BLaER1 (cell line): ENCODE data around the gene MBTPS1.

Experiments
- H3K27ac ChIP-seq: shearing (Covaris generic); formaldehyde crosslinking; 2 replicates; pipeline ENCODE4 v1.8.1; 2022
- H3K27me3 ChIP-seq: shearing (Covaris generic); formaldehyde crosslinking; 2 replicates; pipeline ENCODE4 v1.8.1; 2022
- H3K36me3 ChIP-seq: shearing (Covaris generic); formaldehyde crosslinking; 2 replicates; pipeline ENCODE4 v1.8.1; 2022
- H3K4me1 ChIP-seq: shearing (Covaris generic); formaldehyde crosslinking; 2 replicates; pipeline ENCODE4 v1.8.1; 2022
- H3K4me2 ChIP-seq: shearing (Covaris generic); formaldehyde crosslinking; 2 replicates; pipeline ENCODE4 v1.8.1; 2022
- H3K4me3 ChIP-seq: shearing (Covaris generic); formaldehyde crosslinking; 2 replicates; pipeline ENCODE4 v1.8.1; 2022
- H3K9ac ChIP-seq: shearing (Covaris generic); formaldehyde crosslinking; 2 replicates; pipeline ENCODE4 v1.8.1; 2022
- H3K9me3 ChIP-seq: shearing (Covaris generic); formaldehyde crosslinking; 2 replicates; pipeline ENCODE4 v1.8.1; 2022
- H4K20me1 ChIP-seq: shearing (Covaris generic); formaldehyde crosslinking; 2 replicates; pipeline ENCODE4 v1.8.1; 2022
- Cebpa-rat ChIP-seq: shearing (Covaris generic); IDR thresholded peaks from 2 replicates; pipeline ENCODE4 v1.8.1; 2022

The MBTPS1 gene

GRCh38 chr16:84080813-84081212, 35.9 kb downstream of the MBTPS1 start:
- H3K9ac ChIP-seq = 0 out of 2 replicates have a peak overlapping the region, but pooled peaks have one; percentile 38
- H3K27me3 ChIP-seq = no peaks in the 10 kb centered on the region
- peaks cover 87% of the 10 kb centered on the region for H3K36me3 ChIP-seq
- peaks cover 36% of the 10 kb centered on the region for H3K4me1 ChIP-seq
- TF ChIP-seq Cebpa-rat = no peak
- 0 out of 2 replicates have a peak overlapping the region, but pooled peaks have one; percentile 9 for H3K4me2 ChIP-seq
- 0 out of 2 replicates have a peak overlapping the region, but pooled peaks have one; percentile 22 for H3K27ac ChIP-seq
- H3K4me3 ChIP-seq = no peak overlapping the region
- peaks cover 71% of the 10 kb centered on the region for H4K20me1 ChIP-seq
- no peaks in the 10 kb centered on the region for H3K9me3 ChIP-seq

GRCh38 chr16:84080378-84080777, 36.4 kb downstream of the MBTPS1 start:
- H3K27me3 ChIP-seq = no peaks in the 10 kb centered on the region
- H3K4me3 ChIP-seq = no peak overlapping the region
- 0 out of 2 replicates have a peak overlapping the region, but pooled peaks have one; percentile 22 for H3K27ac ChIP-seq
- no peak for TF ChIP-seq Cebpa-rat
- H3K4me2 ChIP-seq = 0 out of 2 replicates have a peak overlapping the region, but pooled peaks have one; percentile 9
- H3K36me3 ChIP-seq = peaks cover 92% of the 10 kb centered on the region
- H4K20me1 ChIP-seq = peaks cover 76% of the 10 kb centered on the region
- H3K9me3 ChIP-seq = no peaks in the 10 kb centered on the region
- H3K4me1 ChIP-seq = peaks cover 32% of the 10 kb centered on the region
- H3K9ac ChIP-seq = 0 out of 2 replicates have a peak overlapping the region, but pooled peaks have one; percentile 38

DNA sequence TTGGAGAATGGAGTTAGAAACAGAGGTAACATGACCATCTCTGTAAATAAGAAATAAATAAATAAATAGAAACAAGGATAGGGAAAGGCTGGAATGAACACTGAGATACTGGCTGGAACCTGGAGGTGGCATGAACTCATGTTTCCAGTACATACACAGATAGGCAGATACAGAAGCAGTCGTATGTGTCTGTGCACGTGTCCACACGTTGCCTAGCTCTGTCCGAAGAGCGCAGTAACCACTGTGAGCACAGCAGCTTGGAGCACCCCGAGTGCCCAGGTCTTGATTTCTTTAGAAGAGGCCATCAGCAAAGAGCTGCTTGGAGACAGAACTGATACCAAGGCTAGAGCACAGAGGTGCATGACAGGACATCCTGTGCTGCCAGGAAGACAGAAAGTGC, 37.1 kb downstream of the MBTPS1 start:
- no peak overlapping the region for H3K4me3 ChIP-seq
- no peak overlapping the region for H3K4me2 ChIP-seq
- no peaks in the 10 kb centered on the region for H3K9me3 ChIP-seq
- peaks cover 25% of the 10 kb centered on the region for H3K4me1 ChIP-seq
- H4K20me1 ChIP-seq = peaks cover 77% of the 10 kb centered on the region
- H3K27ac ChIP-seq = no peak overlapping the region
- TF ChIP-seq Cebpa-rat = no peak
- no peaks in the 10 kb centered on the region for H3K27me3 ChIP-seq
- peaks cover 97% of the 10 kb centered on the region for H3K36me3 ChIP-seq
- H3K9ac ChIP-seq = no peak overlapping the region

GRCh38 chr16:84075376-84075775, 41.4 kb downstream of the MBTPS1 start:
- Histone ChIP-seq H3K4me3 (no peak overlapping the region), H3K9ac (peak overlapping the region; percentile 29; the same call in 1 of the 2 replicates), H3K4me2 (no peak overlapping the region), H3K27ac (no peak overlapping the region), H4K20me1 (peaks cover 78% of the 10 kb centered on the region), H3K9me3 (no peaks in the 10 kb centered on the region), H3K27me3 (no peaks in the 10 kb centered on the region), H3K36me3 (peaks cover 98% of the 10 kb centered on the region), H3K4me1 (peaks cover 3% of the 10 kb centered on the region)
- TF ChIP-seq Cebpa-rat = no peak

- Histone ChIP-seq H3K9ac (peak overlapping the region; percentile 29; the same call in 1 of the 2 replicates), H3K4me3 (no peak overlapping the region), H3K9me3 (no peaks in the 10 kb centered on the region), H3K27ac (no peak overlapping the region), H3K27me3 (no peaks in the 10 kb centered on the region), H3K4me1 (no peaks in the 10 kb centered on the region; the same call in 1 of the 2 replicates), H3K36me3 (peaks cover 97% of the 10 kb centered on the region), H3K4me2 (no peak overlapping the region), H4K20me1 (peaks cover 78% of the 10 kb centered on the region)
- no peak for TF ChIP-seq Cebpa-rat
Observed at GRCh38 chr16:84074721-84075120, 42.0 kb downstream of the MBTPS1 start.

GRCh38 chr16:84072014-84072413, 44.7 kb downstream of the MBTPS1 start:
- Histone ChIP-seq H3K9me3 (no peaks in the 10 kb centered on the region), H3K27ac (no peak overlapping the region), H3K4me3 (no peak overlapping the region), H3K9ac (no peak overlapping the region), H3K27me3 (no peaks in the 10 kb centered on the region), H3K4me1 (no peaks in the 10 kb centered on the region; the same call in 1 of the 2 replicates), H3K36me3 (peaks cover 97% of the 10 kb centered on the region), H4K20me1 (peaks cover 71% of the 10 kb centered on the region), H3K4me2 (no peak overlapping the region)
- no peak for TF ChIP-seq Cebpa-rat

- H3K27ac ChIP-seq = no peak overlapping the region
- peaks cover 95% of the 10 kb centered on the region for H3K36me3 ChIP-seq
- H4K20me1 ChIP-seq = peaks cover 69% of the 10 kb centered on the region
- TF ChIP-seq Cebpa-rat = no peak
- no peak overlapping the region for H3K4me2 ChIP-seq
- H3K4me3 ChIP-seq = no peak overlapping the region
- H3K4me1 ChIP-seq = no peaks in the 10 kb centered on the region; the same call in 1 of the 2 replicates
- H3K9me3 ChIP-seq = no peaks in the 10 kb centered on the region
- no peak overlapping the region for H3K9ac ChIP-seq
- H3K27me3 ChIP-seq = no peaks in the 10 kb centered on the region
Observed at GRCh38 chr16:84071121-84071520, 45.6 kb downstream of the MBTPS1 start.

DNA sequence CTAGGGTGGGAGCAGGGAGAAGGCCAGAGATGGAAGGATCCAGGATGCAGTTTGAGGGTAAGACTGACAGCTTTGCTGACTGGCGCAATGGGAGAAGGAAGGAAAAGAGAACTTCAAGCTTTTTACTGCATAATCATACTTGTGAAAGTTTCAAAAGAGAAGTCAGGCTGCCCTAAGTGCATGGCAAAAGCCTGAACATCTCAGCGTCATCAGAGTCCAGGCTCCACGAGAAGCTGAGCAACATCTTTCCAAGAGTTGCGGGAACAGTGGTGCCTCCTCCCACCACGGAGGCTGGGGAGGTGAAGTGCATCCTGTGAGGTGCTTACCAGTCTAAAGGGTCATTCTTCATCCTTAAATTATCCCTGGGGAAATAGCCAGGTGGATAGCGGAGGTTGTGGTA, 47.2 kb downstream of the MBTPS1 start:
- no peak overlapping the region for H3K4me3 ChIP-seq
- TF ChIP-seq Cebpa-rat = no peak
- H3K9ac ChIP-seq = no peak overlapping the region
- H3K27ac ChIP-seq = no peak overlapping the region
- no peaks in the 10 kb centered on the region for H3K4me1 ChIP-seq
- peaks cover 96% of the 10 kb centered on the region for H3K36me3 ChIP-seq
- no peak overlapping the region for H3K4me2 ChIP-seq
- H4K20me1 ChIP-seq = peaks cover 60% of the 10 kb centered on the region
- no peaks in the 10 kb centered on the region for H3K27me3 ChIP-seq
- H3K9me3 ChIP-seq = no peaks in the 10 kb centered on the region

DNA sequence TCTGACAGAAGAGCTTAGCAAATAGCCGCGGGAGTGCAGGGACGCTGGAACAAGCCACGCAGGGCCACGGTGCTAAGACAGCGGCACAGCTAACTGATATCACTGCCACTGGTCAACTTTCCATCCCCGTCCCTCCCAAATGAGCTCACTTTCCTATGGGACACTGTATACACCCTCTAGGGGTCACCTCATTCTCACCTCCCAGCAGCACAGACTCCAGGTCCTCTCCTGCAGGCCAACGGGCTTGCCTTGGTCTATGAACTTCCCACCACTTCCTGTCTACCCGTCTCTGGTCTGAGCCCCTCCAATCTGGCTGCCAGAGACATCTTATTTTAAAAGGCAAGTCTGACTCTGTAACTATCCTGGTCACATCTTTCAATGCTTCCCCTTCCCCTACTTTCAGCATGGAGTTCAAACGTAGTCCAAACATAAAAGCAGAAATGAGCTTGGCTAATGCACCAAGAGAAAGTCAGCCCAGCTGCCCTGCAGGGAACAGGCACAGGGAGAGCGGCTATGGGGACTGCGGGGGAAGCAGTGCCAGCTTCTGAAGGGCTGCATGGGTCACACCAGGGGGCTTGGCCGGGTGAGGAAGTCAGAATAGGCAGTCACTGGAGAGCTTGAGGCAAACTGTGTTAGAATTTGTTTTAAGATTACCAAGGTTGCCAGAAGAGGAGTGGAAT, 47.8 kb downstream of the MBTPS1 start:
- Histone ChIP-seq H4K20me1 (peaks cover 64% of the 10 kb centered on the region), H3K9ac (no peak overlapping the region), H3K27me3 (no peaks in the 10 kb centered on the region), H3K4me2 (no peak overlapping the region), H3K36me3 (peaks cover 96% of the 10 kb centered on the region), H3K4me1 (no peaks in the 10 kb centered on the region), H3K4me3 (no peak overlapping the region), H3K9me3 (no peaks in the 10 kb centered on the region), H3K27ac (no peak overlapping the region)
- no peak for TF ChIP-seq Cebpa-rat

- Histone ChIP-seq H3K9ac (no peak overlapping the region), H3K4me3 (no peak overlapping the region), H3K36me3 (peaks cover 96% of the 10 kb centered on the region), H3K27ac (no peak overlapping the region), H3K4me1 (no peaks in the 10 kb centered on the region), H3K27me3 (no peaks in the 10 kb centered on the region), H3K9me3 (no peaks in the 10 kb centered on the region), H3K4me2 (no peak overlapping the region), H4K20me1 (peaks cover 70% of the 10 kb centered on the region)
- no peak for TF ChIP-seq Cebpa-rat
Observed at GRCh38 chr16:84068041-84068440, 48.7 kb downstream of the MBTPS1 start.
